ENCODE measurements around the gene HDGFL3. TPM values are rescaled to one million over a fixed set of nuclear protein-coding genes. Genes with fewer than 3 reads are reported as not detected.
"Not testable (repeated sequence)": the region's sequence is repeated elsewhere in the genome, so short reads cannot be mapped to it uniquely, and the experiment has no call there.

Gene HDGFL3
- total RNA-seq, 3 donors from 2014 or later: 19.0 to 42.4 (median 34.7) TPM

GRCh38 chr15:83160741-83161140 lies 46.9 kb downstream of the HDGFL3 start:
- no peaks in the 10 kb centered on the region for H3K4me1 ChIP-seq
- TF ChIP-seq POLR2A (IDR thresholded peaks at IDR 0.05): no peak
- no peak for TF ChIP-seq POLR2AphosphoS5 (IDR thresholded peaks at IDR 0.05)
- no peak for TF ChIP-seq CTCF (IDR thresholded peaks at IDR 0.05)
- no peak overlapping the region for H3K27ac ChIP-seq
- no peaks in the 10 kb centered on the region for H3K27me3 ChIP-seq
- peaks cover under 1 to 1% of the 10 kb centered on the region in 2 donors for H3K9me3 ChIP-seq
- no peak for DNase-seq (ENCODE audit: low spot score in 2 of 2)
- intact Hi-C loops (cut with DNase I; ENCODE audit: low total_unique reads): no loop called here
- no peak overlapping the region for H3K4me3 ChIP-seq
- H3K36me3 ChIP-seq: no peaks in the 10 kb centered on the region

- no peak overlapping the region for H3K4me3 ChIP-seq
- H3K27ac ChIP-seq: no peak overlapping the region
- H3K4me1 ChIP-seq: no peaks in the 10 kb centered on the region
- H3K36me3 ChIP-seq: no peaks in the 10 kb centered on the region
- H3K9me3 ChIP-seq: no peaks in the 10 kb centered on the region
- intact Hi-C loops (cut with DNase I; ENCODE audit: low total_unique reads): no loop called here
- no peaks in the 10 kb centered on the region for H3K27me3 ChIP-seq
- no peak for TF ChIP-seq POLR2A (IDR thresholded peaks at IDR 0.05)
- no peak for TF ChIP-seq POLR2AphosphoS5 (IDR thresholded peaks at IDR 0.05)
- TF ChIP-seq CTCF (IDR thresholded peaks at IDR 0.05): no peak
- no peak for DNase-seq (ENCODE audit: low spot score in 2 of 2)
Measured at GRCh38 chr15:83158393-83158792, 49.2 kb downstream of the HDGFL3 start.

- DNase-seq (ENCODE audit: low spot score in 2 of 2): no peak
- H3K27me3 ChIP-seq: no peaks in the 10 kb centered on the region
- H3K4me3 ChIP-seq: no peak overlapping the region
- no peak overlapping the region for H3K27ac ChIP-seq
- H3K4me1 ChIP-seq: no peaks in the 10 kb centered on the region
- no peak for TF ChIP-seq CTCF (IDR thresholded peaks at IDR 0.05)
- no peak for TF ChIP-seq POLR2AphosphoS5 (IDR thresholded peaks at IDR 0.05)
- TF ChIP-seq POLR2A (IDR thresholded peaks at IDR 0.05): no peak
- peaks cover 2% of the 10 kb centered on the region for H3K36me3 ChIP-seq
- intact Hi-C loops (cut with DNase I; ENCODE audit: low total_unique reads): no loop called here
- no peaks in the 10 kb centered on the region for H3K9me3 ChIP-seq
Measured at GRCh38 chr15:83155942-83156341, 51.7 kb downstream of the HDGFL3 start.

GRCh38 chr15:83153288-83153687 lies 54.3 kb downstream of the HDGFL3 start:
- Histone ChIP-seq H3K4me3 (no peak overlapping the region), H3K4me1 (no peaks in the 10 kb centered on the region), H3K27ac (no peak overlapping the region), H3K36me3 (peaks cover 6% of the 10 kb centered on the region), H3K27me3 (no peaks in the 10 kb centered on the region), H3K9me3 (no peaks in the 10 kb centered on the region)
- intact Hi-C loops (cut with DNase I; ENCODE audit: low total_unique reads): loop anchor here (5.0 kb wide), 1 partner anchor 84 kb away; no protein-coding TSS in a partner anchor
- DNase-seq (ENCODE audit: low spot score in 2 of 2): no peak
- TF ChIP-seq CTCF (IDR thresholded peaks at IDR 0.05): no peak
- TF ChIP-seq POLR2AphosphoS5 (IDR thresholded peaks at IDR 0.05): no peak
- TF ChIP-seq POLR2A (IDR thresholded peaks at IDR 0.05): no peak

GRCh38 chr15:83144771-83145170 lies 62.9 kb downstream of the HDGFL3 start:
- no peak overlapping the region for H3K4me3 ChIP-seq
- no peaks in the 10 kb centered on the region for H3K4me1 ChIP-seq
- TF ChIP-seq POLR2AphosphoS5 (IDR thresholded peaks at IDR 0.05) (no peak), CTCF (IDR thresholded peaks at IDR 0.05) (no peak), POLR2A (IDR thresholded peaks at IDR 0.05) (no peak)
- H3K27me3 ChIP-seq: no peaks in the 10 kb centered on the region
- H3K9me3 ChIP-seq: no peaks in the 10 kb centered on the region
- intact Hi-C loops (cut with DNase I; ENCODE audit: low total_unique reads): no loop called here
- H3K27ac ChIP-seq: no peak overlapping the region
- H3K36me3 ChIP-seq: peaks cover 9% of the 10 kb centered on the region
- DNase-seq (ENCODE audit: low spot score in 2 of 2): no peak

GRCh38 chr15:83142151-83142550 lies 65.5 kb downstream of the HDGFL3 start:
- H3K27me3 ChIP-seq; H3K36me3 ChIP-seq; DNase-seq (ENCODE audit: low spot score in 2 of 2); intact Hi-C loops (cut with DNase I; ENCODE audit: low total_unique reads); H3K9me3 ChIP-seq; H3K27ac ChIP-seq; H3K4me1 ChIP-seq; H3K4me3 ChIP-seq: not testable (repeated sequence)

Data from breast epithelium (tissue), 4 donors.